ENCODE results near the gene LDAH.

The LDAH gene

DNA sequence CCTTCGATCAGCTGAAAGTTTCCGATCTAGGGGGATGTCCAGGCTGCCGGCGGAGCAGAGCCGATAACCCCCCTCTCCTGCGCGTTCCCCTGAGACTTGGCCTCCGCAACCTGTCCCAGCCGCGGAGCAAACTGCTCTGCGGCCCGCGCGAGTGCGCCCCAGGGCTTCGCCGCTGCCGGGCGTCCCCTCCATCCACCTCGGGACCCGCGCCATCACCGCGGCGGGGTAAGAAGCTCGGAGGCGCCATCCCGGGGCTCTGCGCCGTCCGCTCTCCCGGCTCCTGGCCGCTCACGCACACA, 156.9 kb downstream of the LDAH start:
- DNase-seq, result peak; percentile 77

DNA sequence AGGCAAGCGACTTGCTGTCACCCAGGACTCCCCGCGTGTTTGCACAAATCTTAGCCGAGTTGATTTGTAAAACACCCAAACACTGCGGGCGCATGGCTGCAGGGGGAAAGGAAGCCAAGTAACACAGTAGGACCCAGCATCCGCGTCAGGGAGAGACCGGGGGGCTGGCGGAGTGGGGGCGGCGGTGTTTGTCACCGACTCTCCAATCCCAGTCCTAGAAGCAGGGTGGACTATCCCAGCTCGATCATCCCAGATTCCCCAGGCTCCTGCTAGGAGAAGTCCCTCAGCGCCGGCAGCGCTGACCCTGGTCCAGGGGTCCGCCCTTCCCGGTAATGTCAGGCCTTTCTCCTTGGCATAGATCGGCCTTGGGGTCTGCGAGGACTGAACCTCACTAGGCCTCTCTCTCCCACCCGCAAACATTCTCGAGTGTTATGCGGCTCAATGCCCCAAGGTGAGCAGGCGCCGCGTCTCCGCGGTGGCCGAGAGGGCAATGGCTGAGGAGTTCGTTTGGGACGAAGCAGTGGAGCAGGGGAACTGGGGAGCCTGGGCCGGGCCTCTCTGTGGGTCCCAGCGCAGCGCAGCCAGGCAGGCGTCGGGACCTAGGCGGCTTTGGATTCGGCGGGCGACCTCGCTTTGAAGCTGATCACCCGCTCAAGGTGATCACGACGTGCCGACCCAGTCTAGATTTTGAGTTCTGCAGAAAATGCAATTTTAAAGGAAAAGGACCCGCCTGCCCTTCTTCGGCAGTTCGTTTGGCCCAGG, 157.5 kb downstream of the LDAH start:
- peak; percentile 65 for DNase-seq

GRCh38 chr2:20664431-20665242, 158.3 kb downstream of the LDAH start:
- DNase-seq, result peak; percentile 44

GRCh38 chr2:20664071-20664390, 158.9 kb downstream of the LDAH start:
- DNase-seq, result no peak

GRCh38 chr2:20663196-20664070, 159.5 kb downstream of the LDAH start:
- DNase-seq, result no peak

DNA sequence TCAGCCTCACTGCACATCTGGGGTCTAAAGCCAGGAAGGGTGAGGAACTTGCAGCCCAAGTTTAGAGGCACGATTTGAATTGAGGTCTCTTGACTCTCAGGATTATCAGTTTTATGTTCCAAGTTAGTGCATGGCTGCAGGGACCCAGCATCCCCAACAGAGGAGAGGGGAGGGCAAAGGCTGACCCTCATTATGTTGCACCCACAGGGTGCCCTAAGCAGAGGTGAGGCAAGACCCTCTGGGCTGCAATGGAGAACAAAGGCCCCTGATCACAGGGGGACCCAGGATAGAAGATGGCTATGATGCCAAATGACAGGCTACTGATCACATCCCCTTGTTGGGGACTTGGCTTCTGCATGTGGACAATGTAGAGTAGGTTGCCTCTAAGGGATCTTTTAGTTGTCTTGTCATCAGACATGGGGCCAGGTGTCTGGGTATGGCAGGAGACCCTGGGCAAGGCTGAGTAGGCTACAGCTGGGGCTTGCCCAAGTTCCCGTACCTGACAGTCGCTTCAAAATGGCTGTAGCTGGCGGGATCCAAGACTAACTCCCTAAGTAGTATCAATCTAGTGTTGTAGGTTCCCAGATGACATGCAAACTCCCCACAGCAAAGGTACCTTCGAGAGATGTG, 160.5 kb downstream of the LDAH start:
- DNase-seq, result no peak

DNA sequence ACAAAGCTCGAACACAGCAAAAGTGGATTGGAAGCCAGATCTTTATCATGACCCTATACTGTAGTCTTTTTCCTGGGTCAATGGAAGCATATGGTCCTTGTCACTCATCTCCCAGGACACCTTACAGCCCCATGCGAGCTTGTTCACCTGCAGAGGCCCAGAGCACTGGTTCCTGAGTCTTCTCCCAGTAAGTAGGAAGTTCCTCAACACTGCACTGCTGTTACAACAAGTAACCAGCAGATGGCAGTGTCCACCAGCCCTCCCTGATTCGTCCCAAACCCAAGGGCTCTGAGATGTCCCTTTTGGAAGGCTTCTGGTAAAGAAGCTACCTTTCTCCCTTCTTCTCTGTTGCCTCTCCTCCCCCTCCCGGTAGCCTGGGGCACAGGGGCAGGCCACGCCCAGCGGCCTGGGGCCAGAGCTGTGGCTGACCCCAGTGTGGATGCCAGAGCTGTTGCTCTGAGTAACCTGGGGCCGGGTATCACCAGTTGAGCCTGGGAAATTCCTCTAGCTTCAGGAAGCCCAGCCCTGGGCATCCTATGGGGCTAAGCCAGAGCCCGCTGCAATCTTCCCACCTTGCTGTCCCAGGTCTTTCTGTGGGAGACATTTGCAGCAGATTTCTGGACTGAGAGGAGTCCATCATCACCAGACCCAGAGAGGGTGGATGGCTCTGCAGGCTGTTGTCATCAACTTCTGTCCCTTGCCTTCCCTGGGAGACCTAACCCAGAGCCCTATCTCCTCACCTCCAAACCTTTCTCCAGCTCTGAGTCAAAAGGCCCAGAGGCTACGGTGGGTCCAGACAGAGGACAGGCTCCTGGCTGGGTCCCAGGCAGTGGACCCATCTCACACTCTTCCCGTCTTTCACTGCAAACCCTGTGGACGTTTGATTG, 161.2 kb downstream of the LDAH start:
- DNase-seq, result peak; percentile 82

GRCh38 chr2:20660506-20661420, 162.1 kb downstream of the LDAH start:
- DNase-seq, result no peak

DNA sequence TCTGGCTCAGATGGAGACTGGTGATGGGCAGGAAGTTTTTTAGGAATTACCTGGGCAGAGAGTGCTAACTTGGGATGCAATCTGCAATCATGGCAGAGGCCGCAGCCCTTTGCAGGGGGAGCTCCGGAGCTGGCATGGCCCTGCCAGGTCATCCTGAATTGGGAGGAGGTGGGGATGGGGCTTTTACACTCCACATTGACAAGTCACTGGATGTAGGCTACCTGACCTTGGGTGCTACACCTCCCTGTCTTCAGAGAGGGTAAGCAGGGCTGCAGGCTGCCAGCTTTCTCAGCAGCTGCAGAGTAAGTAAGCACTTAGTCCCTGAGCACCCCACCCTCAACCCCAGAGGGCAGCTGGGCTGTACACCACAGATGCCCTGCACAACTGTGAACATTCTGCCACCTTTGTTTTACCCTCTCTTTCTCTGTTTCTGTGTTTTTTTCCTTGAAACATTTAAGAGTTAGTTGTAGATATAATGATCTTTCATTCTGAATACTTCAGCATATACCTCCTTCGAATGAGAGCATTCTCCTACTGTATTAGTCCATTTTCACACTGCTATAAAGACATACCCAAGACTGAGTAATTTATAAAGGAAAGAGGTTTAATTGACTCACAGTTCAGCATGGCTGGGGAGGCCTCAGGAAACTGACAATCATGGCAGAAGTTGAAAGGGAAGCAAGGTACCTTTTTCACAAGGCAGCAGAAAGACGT, 165.2 kb downstream of the LDAH start:
- no peak for DNase-seq

DNA sequence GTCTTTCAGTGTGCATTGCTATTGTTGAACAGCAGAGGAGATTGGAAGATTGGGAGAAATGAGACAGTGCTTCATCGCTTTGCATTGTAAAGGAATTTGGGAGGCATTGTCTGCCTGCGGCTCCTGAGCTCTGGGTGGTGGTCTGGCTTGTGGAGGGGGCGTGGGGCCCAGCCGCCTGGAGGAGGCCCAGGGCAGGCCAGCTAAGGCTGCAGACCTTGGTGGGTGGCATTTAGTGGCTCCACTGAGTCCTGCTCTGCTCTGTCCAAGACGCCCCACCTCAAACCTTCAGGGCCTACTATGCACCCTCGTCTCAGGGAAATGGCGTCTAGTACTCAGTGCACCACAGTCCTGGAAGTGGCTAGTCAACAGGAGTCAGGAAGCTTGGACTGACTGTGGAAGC, 166.3 kb downstream of the LDAH start:
- DNase-seq, result no peak

DNA sequence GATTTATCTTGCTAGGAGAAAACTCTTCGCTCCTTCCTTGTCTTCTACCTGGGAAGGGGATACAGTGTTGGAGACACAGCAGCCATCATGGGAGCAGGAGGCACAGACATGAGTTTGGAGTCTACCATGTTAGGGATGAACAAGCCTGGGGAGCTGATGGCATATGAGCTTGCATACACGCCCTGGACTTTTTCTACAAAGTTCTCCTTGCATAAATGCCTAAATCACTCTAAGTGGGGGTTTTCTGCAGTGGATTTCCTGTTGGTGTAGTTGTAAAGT, 168.4 kb downstream of the LDAH start:
- no peak for DNase-seq

DNA sequence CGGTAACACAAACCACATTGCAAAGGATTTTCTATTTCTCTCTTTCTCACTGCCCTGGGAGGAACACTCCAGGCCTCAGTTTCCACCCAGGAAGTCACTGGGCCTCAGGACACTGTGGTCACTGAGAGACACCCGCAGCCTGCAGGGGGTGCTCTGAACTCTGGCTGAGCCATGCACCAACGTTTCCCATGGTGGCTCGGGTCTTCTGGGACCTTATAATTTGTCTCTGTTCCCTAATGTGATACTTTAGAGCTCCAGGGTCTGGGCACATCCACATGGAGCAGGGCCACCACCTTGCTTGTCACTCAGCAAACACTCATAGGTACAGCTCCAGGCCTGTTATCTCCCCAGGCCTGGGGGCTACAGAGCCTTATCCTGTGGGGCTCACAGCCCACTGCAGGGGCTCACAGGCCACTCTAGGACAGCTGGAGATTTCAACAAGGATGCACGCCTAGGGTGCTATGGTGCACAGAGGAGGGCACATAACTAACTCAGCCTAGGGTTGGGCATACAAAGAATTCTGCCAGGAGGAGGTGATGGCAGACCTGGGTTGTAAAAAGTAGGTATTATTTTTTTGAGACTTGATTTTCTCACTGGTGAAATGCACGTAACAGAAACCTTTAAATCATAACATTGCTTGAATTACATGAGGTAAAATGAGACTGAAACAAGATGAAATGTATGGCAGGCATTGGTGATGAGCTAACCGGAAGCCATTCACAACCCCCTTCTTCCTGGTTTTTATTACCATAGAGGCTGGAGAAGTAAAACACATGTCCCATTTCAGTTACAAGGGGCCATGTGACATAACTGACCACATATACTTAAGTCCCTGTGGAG, 169.0 kb downstream of the LDAH start:
- no peak for DNase-seq

GRCh38 chr2:20652673-20653575, 170.0 kb downstream of the LDAH start:
- DNase-seq, result no peak

- DNase-seq, result no peak
Measured at GRCh38 chr2:20652141-20652540, 170.8 kb downstream of the LDAH start.

- DNase-seq, result no peak
Measured at GRCh38 chr2:20651731-20652099, 171.2 kb downstream of the LDAH start.

- peak; percentile 94 for DNase-seq
Measured at GRCh38 chr2:20650877-20651730, 171.8 kb downstream of the LDAH start, which contains the start of gene HS1BP3. HS1BP3 (minus strand) TSS chr2:20651098; CDS start chr2:20651063, 35 bp downstream.

GRCh38 chr2:20650393-20650876, 172.5 kb downstream of the LDAH start:
- DNase-seq, result no peak

Measured in retina (tissue), 1 donor.